Activated T-cell treated with anti-CD3 and anti-CD28 coated beads, Interleukin-2, amount 50 U/mL, for 24 hours (primary cell): ENCODE measurements around the gene ANKRD36C.
"Not testable (repeated sequence)": the region's sequence is repeated elsewhere in the genome, so short reads cannot be mapped to it uniquely, and the experiment has no call there.

Source experiments
- DNase-seq: peaks from one replicate; pipeline ENCODE4 v3.0.0-alpha.2; 2020
- H3K27ac Mint-ChIP-seq: 2 replicates; pipeline ENCODE4 v1.8.0; 2020; ENCODE audit warnings: mild to moderate bottlenecking, mixed read lengths
- H3K27me3 Mint-ChIP-seq: 2 replicates; pipeline ENCODE4 v1.8.0; 2020; ENCODE audit warnings: mixed read lengths
- H3K36me3 Mint-ChIP-seq: 2 replicates; pipeline ENCODE4 v1.8.0; 2020; ENCODE audit warnings: low read depth, mixed read lengths
- H3K4me1 Mint-ChIP-seq: 2 replicates; pipeline ENCODE4 v1.8.0; 2020; ENCODE audit warnings: low read depth, mixed read lengths
- H3K4me3 Mint-ChIP-seq: 2 replicates; pipeline ENCODE4 v1.8.0; 2020; ENCODE audit warnings: mild to moderate bottlenecking, moderate library complexity, mixed read lengths
- H3K9me3 Mint-ChIP-seq: 2 replicates; pipeline ENCODE4 v1.8.0; 2020; ENCODE audit warnings: mixed read lengths

Gene ANKRD36C

GRCh38 chr2:96012792-96013264, 21.2 kb upstream of the ANKRD36C start:
- not testable (repeated sequence) for H3K36me3 Mint-ChIP-seq, H3K27ac Mint-ChIP-seq, DNase-seq, H3K27me3 Mint-ChIP-seq, H3K4me3 Mint-ChIP-seq, H3K9me3 Mint-ChIP-seq
- H3K4me1 Mint-ChIP-seq, result peaks cover 11% of the 10 kb centered on the region

- H3K9me3 Mint-ChIP-seq, H3K36me3 Mint-ChIP-seq, H3K27ac Mint-ChIP-seq, H3K4me3 Mint-ChIP-seq, H3K27me3 Mint-ChIP-seq, DNase-seq: not testable (repeated sequence)
- peaks cover 11% of the 10 kb centered on the region for H3K4me1 Mint-ChIP-seq
These were observed 20.6 kb upstream of the ANKRD36C start for GRCh38 chr2:96012086-96012791.

- Mint-ChIP-seq H3K4me1 (peaks cover 11% of the 10 kb centered on the region), H3K4me3 (peak overlapping the region; percentile 63)
- H3K36me3 Mint-ChIP-seq, H3K27ac Mint-ChIP-seq, DNase-seq, H3K27me3 Mint-ChIP-seq, H3K9me3 Mint-ChIP-seq: not testable (repeated sequence)
These were observed 19.5 kb upstream of the ANKRD36C start for GRCh38 chr2:96011129-96011455.

GRCh38 chr2:96010320-96011128, 18.9 kb upstream of the ANKRD36C start:
- Mint-ChIP-seq H3K4me3 (peak overlapping the region; percentile 78), H3K27ac (peak overlapping the region; percentile 68), H3K4me1 (peaks cover 11% of the 10 kb centered on the region)
- H3K9me3 Mint-ChIP-seq, H3K36me3 Mint-ChIP-seq, H3K27me3 Mint-ChIP-seq: not testable (repeated sequence)
- peak; percentile 97 for DNase-seq

GRCh38 chr2:96009833-96010232, 18.2 kb upstream of the ANKRD36C start:
- peak overlapping the region; percentile 68 for H3K27ac Mint-ChIP-seq
- H3K4me1 Mint-ChIP-seq, result peaks cover 11% of the 10 kb centered on the region
- not testable (repeated sequence) for H3K27me3 Mint-ChIP-seq, DNase-seq, H3K36me3 Mint-ChIP-seq, H3K9me3 Mint-ChIP-seq
- H3K4me3 Mint-ChIP-seq, result peak overlapping the region; percentile 78

- H3K27ac Mint-ChIP-seq, H3K36me3 Mint-ChIP-seq, H3K9me3 Mint-ChIP-seq, H3K4me3 Mint-ChIP-seq, DNase-seq, H3K27me3 Mint-ChIP-seq: not testable (repeated sequence)
- peaks cover 11% of the 10 kb centered on the region for H3K4me1 Mint-ChIP-seq
These were observed 16.4 kb upstream of the ANKRD36C start for GRCh38 chr2:96008051-96008450.

GRCh38 chr2:96006248-96006647, 14.6 kb upstream of the ANKRD36C start:
- not testable (repeated sequence) for H3K9me3 Mint-ChIP-seq, H3K4me3 Mint-ChIP-seq, H3K27ac Mint-ChIP-seq, DNase-seq, H3K36me3 Mint-ChIP-seq
- Mint-ChIP-seq H3K27me3 (peaks cover 15% of the 10 kb centered on the region), H3K4me1 (peaks cover 10% of the 10 kb centered on the region)

GRCh38 chr2:95992520-95993272, 1.1 kb upstream of the ANKRD36C start:
- H3K4me1 Mint-ChIP-seq, H3K36me3 Mint-ChIP-seq, H3K9me3 Mint-ChIP-seq: not testable (repeated sequence)
- H3K4me3 Mint-ChIP-seq, result peak overlapping the region; percentile 78
- peak overlapping the region; percentile 91 for H3K27ac Mint-ChIP-seq
- H3K27me3 Mint-ChIP-seq, result peaks cover 25% of the 10 kb centered on the region
- peak; percentile 75 for DNase-seq

- Mint-ChIP-seq H3K27ac (peak overlapping the region; percentile 61), H3K4me3 (peak overlapping the region; percentile 73), H3K27me3 (peaks cover 25% of the 10 kb centered on the region)
- peak; percentile 69 for DNase-seq
- not testable (repeated sequence) for H3K9me3 Mint-ChIP-seq, H3K36me3 Mint-ChIP-seq, H3K4me1 Mint-ChIP-seq
These were observed 478 bp upstream of the ANKRD36C start for GRCh38 chr2:95992102-95992501.

- H3K27ac Mint-ChIP-seq, DNase-seq, H3K9me3 Mint-ChIP-seq, H3K4me1 Mint-ChIP-seq: not testable (repeated sequence)
- Mint-ChIP-seq H3K4me3 (peak overlapping the region; percentile 74), H3K36me3 (peaks cover 13% of the 10 kb centered on the region), H3K27me3 (peaks cover 18% of the 10 kb centered on the region)
These were observed 740 bp downstream of the ANKRD36C start for GRCh38 chr2:95990884-95991283.

- H3K4me1 Mint-ChIP-seq, DNase-seq, H3K27me3 Mint-ChIP-seq, H3K9me3 Mint-ChIP-seq, H3K4me3 Mint-ChIP-seq, H3K27ac Mint-ChIP-seq: not testable (repeated sequence)
- H3K36me3 Mint-ChIP-seq, result peaks cover 67% of the 10 kb centered on the region
These were observed 40.0 kb downstream of the ANKRD36C start for GRCh38 chr2:95951662-95952061.

- Mint-ChIP-seq H3K9me3 (peaks cover 11% of the 10 kb centered on the region), H3K36me3 (peaks cover 56% of the 10 kb centered on the region)
- not testable (repeated sequence) for H3K4me1 Mint-ChIP-seq, DNase-seq, H3K27me3 Mint-ChIP-seq, H3K4me3 Mint-ChIP-seq, H3K27ac Mint-ChIP-seq
These were observed 43.6 kb downstream of the ANKRD36C start for GRCh38 chr2:95948039-95948438.

- H3K36me3 Mint-ChIP-seq, result peaks cover 39% of the 10 kb centered on the region
- not testable (repeated sequence) for DNase-seq, H3K27me3 Mint-ChIP-seq, H3K4me1 Mint-ChIP-seq, H3K27ac Mint-ChIP-seq, H3K4me3 Mint-ChIP-seq, H3K9me3 Mint-ChIP-seq
These were observed 51.7 kb downstream of the ANKRD36C start for GRCh38 chr2:95939947-95940346.

- H3K4me1 Mint-ChIP-seq, H3K27ac Mint-ChIP-seq, DNase-seq, H3K9me3 Mint-ChIP-seq, H3K27me3 Mint-ChIP-seq, H3K4me3 Mint-ChIP-seq: not testable (repeated sequence)
- peaks cover 59% of the 10 kb centered on the region for H3K36me3 Mint-ChIP-seq
These were observed 60.9 kb downstream of the ANKRD36C start for GRCh38 chr2:95930740-95931139.

- not testable (repeated sequence) for H3K9me3 Mint-ChIP-seq, H3K27ac Mint-ChIP-seq, DNase-seq, H3K4me1 Mint-ChIP-seq, H3K4me3 Mint-ChIP-seq, H3K27me3 Mint-ChIP-seq
- peaks cover 90% of the 10 kb centered on the region for H3K36me3 Mint-ChIP-seq
These were observed 74.6 kb downstream of the ANKRD36C start for GRCh38 chr2:95917007-95917406.
